Naive B cell (primary cell): ENCODE data around the gene TTLL11. TPM values are rescaled to one million over a fixed set of nuclear protein-coding genes. Genes with fewer than 3 reads are reported as not detected.

ENCODE experiments used
- ATAC-seq, 2 donors: fragments of 150-1000 bp; cut with Tn5 transposase; 2 replicates each; pipeline ENCODE4 v1.10.0; 2021; ENCODE audit warnings: low read depth in 2 of 2, mild to moderate bottlenecking in 2 of 2, moderate library complexity in 2 of 2
- DNase-seq: peaks from one replicate; pipeline ENCODE4 v3.0.0; 2022
- H3K27ac Mint-ChIP-seq, 6 donors: one replicate each; pipeline ENCODE4 v1.8.0; 2020 to 2022; ENCODE audit warnings: mild to moderate bottlenecking in 6 of 6, mixed read lengths in 6 of 6, moderate library complexity in 5 of 6, inconsistent platforms in 2 of 6
- H3K27me3 Mint-ChIP-seq, 3 donors: one replicate each; pipeline ENCODE4 v1.8.0; 2021 to 2022; ENCODE audit warnings: mixed read lengths in 3 of 3, mild to moderate bottlenecking in 1 of 3
- H3K36me3 Mint-ChIP-seq, 2 donors: one replicate each; pipeline ENCODE4 v1.8.0; 2020 to 2022; ENCODE audit warnings: mixed read lengths in 2 of 2, inconsistent platforms in 1 of 2, mild to moderate bottlenecking in 1 of 2
- H3K4me1 Mint-ChIP-seq, 3 donors: one replicate each; pipeline ENCODE4 v1.8.0; 2020 to 2022; ENCODE audit warnings: mixed read lengths in 3 of 3, inconsistent platforms in 1 of 3, mild to moderate bottlenecking in 1 of 3, moderate library complexity in 1 of 3
- H3K4me3 Mint-ChIP-seq, 8 donors: one replicate each; pipeline ENCODE4 v1.8.0; 2020 to 2022; ENCODE audit warnings: mild to moderate bottlenecking in 8 of 8, mixed read lengths in 8 of 8, moderate library complexity in 8 of 8, inconsistent platforms in 2 of 8
- H3K9me3 Mint-ChIP-seq, 7 donors: one replicate each; pipeline ENCODE4 v1.8.0; 2020 to 2022; ENCODE audit warnings: mixed read lengths in 7 of 7, mild to moderate bottlenecking in 5 of 7, inconsistent platforms in 2 of 7, moderate library complexity in 1 of 7
- polyA plus RNA-seq, 6 donors: library from polyadenylated mRNA; unstranded; fragments of 300-500 nt; fragmentation: Illumina TruSeq; gene quantifications; one replicate each; pipeline ENCODE4 v1.2.3, GENCODE V29; 2021; ENCODE audit warnings: low read depth in 6 of 6

TTLL11 gene
- polyA plus RNA-seq, 6 donors from 2014 or later = 3.3 to 10.9 (median 5.1) TPM

DNA sequence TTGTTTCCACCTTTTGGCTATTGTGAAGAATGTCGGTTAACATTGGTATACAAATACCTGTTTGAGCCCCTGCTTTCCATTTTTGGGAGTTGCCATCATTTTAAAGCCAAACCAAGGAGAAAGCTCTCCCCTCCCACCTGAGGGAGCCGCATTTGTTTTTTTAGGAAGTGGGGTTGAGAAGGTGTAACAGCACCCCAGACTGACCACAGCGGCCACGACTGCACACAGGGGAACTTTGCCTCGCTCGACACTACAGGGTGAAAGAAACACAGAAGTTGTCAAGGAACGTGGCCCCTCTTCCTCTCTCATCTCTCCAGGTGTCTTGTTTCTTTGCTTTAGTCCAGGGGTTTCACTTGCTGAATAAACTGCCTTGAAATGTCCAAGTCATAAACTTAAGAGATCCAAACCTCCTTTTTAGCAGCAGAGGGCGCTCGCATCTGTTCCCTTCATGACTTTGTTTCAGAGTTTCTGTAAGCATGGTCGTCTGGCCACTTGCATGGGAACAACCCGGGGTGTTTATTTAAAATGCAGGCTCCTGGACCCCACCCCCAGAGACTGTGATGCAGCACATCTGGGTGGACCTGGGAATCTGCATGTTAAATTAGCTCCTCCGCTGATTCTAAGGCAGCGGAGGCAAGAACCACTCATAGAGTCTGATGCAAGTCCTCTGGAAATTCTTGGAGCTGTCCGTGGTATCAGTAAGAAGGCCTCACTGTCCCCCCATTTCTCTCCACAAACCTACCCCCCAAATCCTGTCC is 2.1 kb upstream of the TTLL11 start:
- Mint-ChIP-seq H3K36me3 (no peaks in the 10 kb centered on the region), H3K27ac (no peak overlapping the region), H3K9me3 (no peaks in the 10 kb centered on the region), H3K4me1 (peaks cover 31 to 45% (median 44%) of the 10 kb centered on the region in 3 donors), H3K27me3 (peaks cover 17 to 23% (median 21%) of the 10 kb centered on the region in 3 donors), H3K4me3 (peak overlapping the region in 6 of 8 donors; percentile 26 to 99 (median 86))
- ATAC-seq = peak in 1 of 2 donors; percentile 2
- peak; percentile 42 for DNase-seq

DNA sequence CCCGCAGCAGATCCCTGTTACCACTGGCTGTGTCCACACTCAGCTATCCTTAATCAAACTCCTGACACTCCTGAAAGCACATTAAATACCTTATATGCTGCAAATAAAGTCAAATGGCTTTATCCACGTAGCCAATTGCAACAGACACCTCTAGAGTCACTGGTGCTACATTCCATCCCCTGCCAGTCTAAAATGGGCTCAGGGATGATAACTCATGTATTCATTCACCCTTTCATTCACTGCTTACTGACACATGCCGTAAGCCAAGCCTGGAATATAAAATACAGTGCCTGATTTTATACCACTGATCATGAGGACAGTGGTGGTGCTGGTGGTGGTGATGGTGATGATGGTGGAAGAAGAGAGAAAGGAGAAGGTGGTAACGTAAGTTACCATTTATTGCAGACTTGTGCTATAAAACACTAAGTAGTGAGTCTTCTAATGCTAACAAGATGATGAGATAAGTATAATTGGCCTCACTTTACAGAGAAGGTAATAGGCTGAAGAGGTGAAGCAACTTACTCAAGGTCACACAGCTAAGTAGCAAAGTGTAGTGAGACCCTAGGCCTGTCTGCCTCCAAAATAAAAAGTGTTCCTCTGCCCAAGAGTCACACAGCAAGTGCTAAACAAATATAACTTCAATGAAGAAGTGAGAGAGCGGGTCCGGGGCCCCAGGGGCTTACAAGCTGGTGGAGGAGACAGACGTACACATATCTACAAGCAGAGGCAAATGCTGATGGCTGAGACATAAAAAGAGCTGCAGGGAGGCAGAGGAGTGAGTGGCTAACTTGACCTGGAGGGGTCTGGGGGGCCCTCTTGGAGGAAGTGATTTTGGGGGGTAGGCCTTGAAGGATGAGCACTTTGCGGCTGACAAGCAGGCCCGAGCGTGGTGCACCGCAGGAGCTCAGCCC is 1.2 kb downstream of the TTLL11 start:
- DNase-seq (peak; percentile 6), ATAC-seq (no peak)
- peaks cover 7 to 12% (median 11%) of the 10 kb centered on the region in 3 donors for H3K27me3 Mint-ChIP-seq
- H3K4me1 Mint-ChIP-seq = peaks cover 43 to 46% (median 44%) of the 10 kb centered on the region in 3 donors
- H3K4me3 Mint-ChIP-seq = peak overlapping the region; percentile 91 to 99 (median 94)
- H3K27ac Mint-ChIP-seq = peak overlapping the region in 5 of 6 donors; percentile 35 to 86 (median 66)
- no peaks in the 10 kb centered on the region for H3K9me3 Mint-ChIP-seq
- H3K36me3 Mint-ChIP-seq = no peaks in the 10 kb centered on the region

DNA sequence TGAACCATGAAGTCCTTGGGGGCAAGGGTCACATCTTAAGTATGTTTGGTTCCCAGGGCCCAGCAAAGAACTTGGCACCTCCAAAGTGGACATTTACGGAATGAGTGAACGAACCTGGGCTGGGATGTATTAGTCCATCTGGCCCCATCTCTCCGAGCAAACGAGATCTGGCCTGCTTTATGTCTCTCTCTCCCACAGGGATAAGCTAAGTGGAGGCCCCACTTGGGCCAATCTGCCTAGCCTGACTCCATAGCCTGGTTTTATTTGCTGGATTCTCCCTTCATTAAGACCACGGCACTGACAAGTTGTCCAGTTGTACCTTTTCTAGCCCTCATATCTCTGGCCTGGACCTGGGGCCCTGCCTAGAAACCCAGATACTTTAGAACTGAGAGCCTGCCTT is 2.1 kb downstream of the TTLL11 start:
- ATAC-seq = no peak
- DNase-seq = no peak
- H3K27ac Mint-ChIP-seq = no peak overlapping the region
- H3K27me3 Mint-ChIP-seq = peaks cover under 1 to 5% (median 2%) of the 10 kb centered on the region in 3 donors
- no peaks in the 10 kb centered on the region for H3K9me3 Mint-ChIP-seq
- no peaks in the 10 kb centered on the region for H3K36me3 Mint-ChIP-seq
- peak overlapping the region in 7 of 8 donors; percentile 8 to 97 (median 91) for H3K4me3 Mint-ChIP-seq
- H3K4me1 Mint-ChIP-seq = peaks cover 43 to 46% (median 44%) of the 10 kb centered on the region in 3 donors

DNA sequence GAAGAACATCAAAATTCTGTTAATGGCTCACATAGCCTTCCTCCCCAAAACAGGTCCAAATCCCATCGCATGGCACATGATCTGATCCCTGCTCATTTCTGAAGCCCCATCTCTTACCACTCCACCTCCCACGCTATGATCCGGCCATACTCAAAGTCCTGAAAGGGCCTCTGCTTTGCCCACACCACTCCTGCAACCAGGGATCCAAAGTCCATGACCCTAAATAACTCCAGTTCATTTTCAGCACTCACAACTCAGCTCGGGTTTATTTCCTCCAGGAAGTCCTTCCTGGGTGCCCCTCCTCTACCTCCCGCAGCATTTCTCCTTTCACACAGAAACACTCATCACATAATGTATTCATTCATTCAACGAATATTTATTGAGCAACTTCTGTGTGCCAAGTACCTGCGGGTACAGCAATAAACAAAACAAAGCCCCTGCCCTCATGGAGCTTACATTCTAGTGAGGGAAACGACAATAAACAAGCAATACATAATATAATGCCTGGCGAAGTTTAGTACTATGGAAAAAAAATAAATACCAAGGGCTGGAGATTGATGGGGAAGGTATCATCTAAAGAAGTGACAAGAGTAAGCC is 2.7 kb downstream of the TTLL11 start:
- H3K4me3 Mint-ChIP-seq = peak overlapping the region in 4 of 8 donors; percentile 4 to 97 (median 38)

DNA sequence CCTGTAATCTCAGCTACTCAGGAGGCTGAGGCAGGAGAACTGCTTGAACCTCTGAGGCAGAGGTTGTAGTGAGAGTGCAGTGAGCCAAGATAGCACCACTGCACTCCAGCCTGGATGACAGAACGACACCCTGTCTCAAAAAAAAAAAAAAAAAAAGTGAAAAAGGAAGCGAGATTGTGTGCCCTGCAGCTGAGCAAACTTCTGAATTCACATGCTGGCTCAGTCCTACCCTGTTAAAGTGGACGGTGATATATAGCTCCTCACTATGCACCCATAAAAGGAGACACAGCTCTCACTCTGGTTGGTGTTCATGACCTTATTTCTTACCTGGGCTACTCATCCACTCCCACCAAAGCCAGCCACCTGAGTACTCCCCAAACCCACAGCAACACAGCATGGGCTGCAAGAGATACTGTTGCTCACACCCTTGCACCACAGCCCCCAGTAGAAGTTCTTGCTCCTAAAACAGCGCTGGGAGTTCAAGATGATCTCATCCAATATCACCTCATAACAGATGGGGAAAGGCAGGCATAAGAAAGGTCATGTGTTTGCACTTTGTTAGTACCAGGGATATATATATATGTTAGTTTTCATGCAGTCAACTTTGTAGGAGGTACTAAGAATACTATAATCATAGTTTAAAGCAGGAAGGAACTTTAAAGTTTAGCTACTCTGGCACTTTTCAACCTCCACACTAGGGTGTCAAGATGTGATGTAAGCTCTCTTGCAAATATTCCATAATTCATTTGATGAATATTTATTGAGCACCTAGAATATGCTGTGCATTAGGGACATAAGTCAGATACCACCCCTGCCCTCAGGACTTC is 4.0 kb downstream of the TTLL11 start:
- Mint-ChIP-seq H3K36me3 (no peaks in the 10 kb centered on the region), H3K9me3 (no peaks in the 10 kb centered on the region), H3K4me3 (peak overlapping the region in 1 of 8 donors; percentile 42), H3K27me3 (no peaks in the 10 kb centered on the region), H3K27ac (peak overlapping the region in 1 of 6 donors; percentile 62), H3K4me1 (peaks cover 28 to 37% (median 35%) of the 10 kb centered on the region in 3 donors)
- DNase-seq (no peak), ATAC-seq (no peak)

More for the DNA sequence above, 2.7 kb downstream of the TTLL11 start:
- H3K4me1 Mint-ChIP-seq = peaks cover 41 to 44% (median 43%) of the 10 kb centered on the region in 3 donors
- ATAC-seq = no peak
- no peaks in the 10 kb centered on the region for H3K9me3 Mint-ChIP-seq
- H3K36me3 Mint-ChIP-seq = no peaks in the 10 kb centered on the region
- peak overlapping the region in 1 of 6 donors; percentile 57 for H3K27ac Mint-ChIP-seq
- H3K27me3 Mint-ChIP-seq = peaks cover 0 to 5% (median 0%) of the 10 kb centered on the region in 3 donors
- no peak for DNase-seq

DNA sequence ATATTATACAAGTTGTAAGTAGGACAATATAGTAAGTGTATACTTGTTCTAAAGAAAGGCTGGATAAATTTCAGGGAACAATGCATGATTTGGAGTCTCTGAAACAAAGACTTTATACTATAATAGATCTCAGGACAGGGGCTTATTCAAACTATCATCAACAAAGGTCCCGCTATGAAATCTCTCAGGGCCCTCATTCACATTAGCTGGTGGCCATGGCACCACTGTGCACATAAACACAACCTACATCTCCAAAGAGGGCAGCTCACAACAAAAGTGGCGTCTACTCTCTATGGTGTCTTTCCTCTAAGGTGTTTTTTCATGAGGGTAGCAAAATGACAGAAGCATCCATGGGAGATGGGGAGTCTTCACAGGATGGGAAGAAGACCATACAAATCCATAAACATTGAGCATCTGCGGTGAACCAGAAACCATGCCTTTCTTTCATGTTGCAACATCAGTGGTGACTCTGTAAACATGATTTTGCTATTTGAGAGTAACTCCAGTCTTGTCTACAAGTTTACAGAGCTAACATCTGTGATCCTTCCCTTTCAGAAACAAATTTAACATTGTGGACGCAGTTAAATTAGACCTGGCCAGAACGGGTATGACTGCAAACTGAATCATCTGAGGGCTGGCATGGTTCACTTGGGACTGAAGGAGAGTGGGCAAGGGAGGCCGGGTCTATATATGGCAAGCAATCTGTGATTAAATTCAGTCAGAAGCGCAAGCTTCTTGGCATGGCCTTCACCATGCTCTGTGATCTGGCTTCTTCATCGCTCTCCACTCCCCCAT is 5.5 kb downstream of the TTLL11 start:
- Mint-ChIP-seq H3K9me3 (no peaks in the 10 kb centered on the region), H3K4me3 (no peak overlapping the region), H3K27ac (no peak overlapping the region), H3K4me1 (peaks cover 25 to 38% (median 29%) of the 10 kb centered on the region in 3 donors), H3K27me3 (no peaks in the 10 kb centered on the region), H3K36me3 (no peaks in the 10 kb centered on the region)
- DNase-seq = no peak
- ATAC-seq = no peak

DNA sequence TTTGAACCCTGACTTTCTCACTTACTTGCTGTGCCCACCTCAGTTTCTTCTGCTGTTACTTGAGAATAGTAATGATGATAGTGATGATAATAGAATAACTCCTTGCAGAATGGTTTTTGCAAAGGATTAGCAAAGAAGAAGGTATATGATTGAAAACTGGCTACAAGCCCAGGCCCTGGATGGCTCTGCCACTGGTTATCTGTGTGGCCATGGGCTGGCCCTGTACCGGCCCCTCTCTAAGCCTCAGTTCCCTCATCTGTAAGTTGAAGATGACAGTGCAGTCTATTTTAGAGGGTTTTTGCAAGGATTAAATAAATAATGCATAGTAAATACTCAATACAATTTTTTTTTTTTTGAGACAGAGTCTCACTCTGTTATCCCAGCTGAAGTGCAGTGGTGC is 6.2 kb downstream of the TTLL11 start:
- H3K4me1 Mint-ChIP-seq = peaks cover 19 to 32% (median 23%) of the 10 kb centered on the region in 3 donors

DNA sequence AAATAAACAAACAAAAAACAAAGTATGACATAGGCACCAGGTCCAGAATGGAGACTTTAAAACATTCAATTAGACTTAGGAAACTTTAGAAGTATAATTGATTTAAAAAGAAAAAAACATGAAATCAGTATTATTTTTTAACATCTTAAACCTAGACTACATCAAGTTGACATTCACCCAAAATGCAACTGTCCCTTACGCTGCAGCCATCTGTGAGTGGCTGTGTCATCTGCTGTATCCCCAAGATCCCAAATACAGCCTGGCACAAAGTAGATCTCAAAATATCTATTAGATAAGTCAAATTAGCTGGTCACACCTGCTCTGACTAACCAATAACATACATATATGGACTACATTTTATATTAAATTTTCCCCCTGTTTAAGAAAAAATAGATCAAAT is 7.8 kb downstream of the TTLL11 start:
- no peaks in the 10 kb centered on the region for H3K27me3 Mint-ChIP-seq

More for the DNA sequence above, 6.2 kb downstream of the TTLL11 start:
- no peaks in the 10 kb centered on the region for H3K36me3 Mint-ChIP-seq
- H3K27ac Mint-ChIP-seq = peak overlapping the region in 1 of 6 donors; percentile 13
- DNase-seq (no peak), ATAC-seq (no peak)
- no peaks in the 10 kb centered on the region for H3K27me3 Mint-ChIP-seq
- H3K4me3 Mint-ChIP-seq = no peak overlapping the region
- H3K9me3 Mint-ChIP-seq = no peaks in the 10 kb centered on the region

DNA sequence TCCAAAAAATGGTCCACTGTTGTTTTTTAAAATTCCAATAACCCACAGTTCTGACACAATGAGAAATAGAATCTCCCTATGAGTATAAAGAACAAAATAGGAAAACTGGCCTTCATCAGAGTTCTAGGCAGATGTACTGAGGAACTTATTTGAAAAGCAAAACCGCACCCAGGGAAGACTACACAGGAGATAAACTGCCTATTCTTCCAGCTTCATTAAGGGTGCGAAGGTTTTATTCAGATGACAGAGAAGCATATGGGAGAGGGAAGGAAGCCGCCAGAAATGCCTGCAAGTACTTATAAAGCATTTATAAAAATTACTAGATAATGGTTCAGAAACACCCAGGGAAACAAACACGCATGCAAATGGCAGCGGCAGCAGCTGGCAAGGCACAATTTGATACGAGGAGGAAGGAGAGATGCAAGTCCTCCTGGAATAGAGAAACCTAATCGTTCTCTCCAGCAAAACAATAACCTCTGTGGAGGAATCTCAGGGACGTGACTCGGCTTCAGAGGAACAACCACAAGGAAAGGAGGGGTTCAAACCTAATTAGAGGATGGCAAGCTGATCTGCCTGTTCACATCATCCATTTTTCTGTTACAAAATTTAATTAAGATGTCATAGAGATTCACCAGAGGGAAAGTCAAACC is 9.0 kb downstream of the TTLL11 start:
- ATAC-seq (no peak), DNase-seq (no peak)
- no peaks in the 10 kb centered on the region for H3K27me3 Mint-ChIP-seq
- H3K36me3 Mint-ChIP-seq = no peaks in the 10 kb centered on the region
- peak overlapping the region in 1 of 6 donors; percentile 32 for H3K27ac Mint-ChIP-seq
- peaks cover 2 to 16% (median 4%) of the 10 kb centered on the region in 3 donors for H3K4me1 Mint-ChIP-seq
- H3K4me3 Mint-ChIP-seq = no peak overlapping the region
- no peaks in the 10 kb centered on the region for H3K9me3 Mint-ChIP-seq

More for the DNA sequence above, 7.8 kb downstream of the TTLL11 start:
- Mint-ChIP-seq H3K9me3 (no peaks in the 10 kb centered on the region), H3K4me3 (no peak overlapping the region), H3K27ac (no peak overlapping the region), H3K36me3 (no peaks in the 10 kb centered on the region), H3K4me1 (peaks cover 4 to 19% (median 8%) of the 10 kb centered on the region in 3 donors)
- DNase-seq = no peak
- ATAC-seq = no peak

DNA sequence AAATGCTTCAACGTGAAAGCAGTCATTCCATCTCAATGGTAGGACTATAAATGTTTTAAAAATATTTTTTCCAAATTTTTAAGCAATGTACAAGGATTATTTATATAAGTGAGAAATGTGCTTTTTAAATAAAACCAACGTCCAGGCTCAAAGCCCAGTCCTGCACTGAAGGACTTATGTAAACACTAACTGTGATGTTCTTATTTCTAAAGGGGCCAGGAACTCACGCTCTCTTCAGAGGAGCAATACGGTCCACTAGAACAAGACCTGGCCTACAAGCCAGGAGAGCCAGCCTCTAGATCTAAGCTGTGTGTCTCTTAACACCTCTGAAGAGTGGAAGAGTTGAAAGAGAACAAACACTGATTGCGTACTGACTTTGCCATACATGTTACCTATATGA is 12.1 kb downstream of the TTLL11 start:
- DNase-seq (no peak), ATAC-seq (no peak)
- no peaks in the 10 kb centered on the region for H3K27me3 Mint-ChIP-seq
- no peak overlapping the region for H3K27ac Mint-ChIP-seq
- peaks cover 10 to 22% (median 12%) of the 10 kb centered on the region in 7 donors for H3K9me3 Mint-ChIP-seq
- no peak overlapping the region for H3K4me3 Mint-ChIP-seq
- H3K36me3 Mint-ChIP-seq = peaks cover 7 to 18% of the 10 kb centered on the region in 2 donors
- peaks cover 0 to 7% (median 6%) of the 10 kb centered on the region in 3 donors for H3K4me1 Mint-ChIP-seq

DNA sequence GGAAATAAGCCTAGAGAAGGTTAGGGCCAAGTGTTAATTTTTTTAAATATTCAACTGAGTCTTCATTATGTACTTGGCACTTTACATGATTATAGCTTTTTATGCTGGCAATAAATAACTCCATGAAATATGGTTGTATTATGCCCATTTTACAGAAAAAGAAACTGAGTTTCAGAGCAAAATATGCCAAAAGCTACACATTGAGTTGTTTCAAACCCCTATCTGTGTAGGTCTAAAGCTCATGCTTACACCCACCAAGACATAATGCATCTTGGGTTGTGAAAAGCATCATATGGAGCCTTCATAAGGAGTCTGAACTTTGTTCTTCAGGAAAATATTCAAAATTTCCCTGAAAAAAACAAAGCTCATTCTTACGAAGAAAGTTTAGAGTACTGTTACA is 14.6 kb downstream of the TTLL11 start:
- no peaks in the 10 kb centered on the region for H3K27me3 Mint-ChIP-seq
- H3K36me3 Mint-ChIP-seq = peaks cover 7 to 18% of the 10 kb centered on the region in 2 donors
- H3K4me3 Mint-ChIP-seq = no peak overlapping the region
- no peak for DNase-seq
- H3K4me1 Mint-ChIP-seq = peaks cover 2 to 10% (median 6%) of the 10 kb centered on the region in 3 donors
- no peak for ATAC-seq
- peaks cover 10 to 22% (median 12%) of the 10 kb centered on the region in 7 donors for H3K9me3 Mint-ChIP-seq
- no peak overlapping the region for H3K27ac Mint-ChIP-seq
